BLaER1 (cell line): ENCODE results near the gene FGG.

Experiments used
- H3K27ac ChIP-seq: shearing (Covaris generic); formaldehyde crosslinking; 2 replicates; pipeline ENCODE4 v1.8.1; 2022
- H3K27me3 ChIP-seq: shearing (Covaris generic); formaldehyde crosslinking; 2 replicates; pipeline ENCODE4 v1.8.1; 2022
- H3K36me3 ChIP-seq: shearing (Covaris generic); formaldehyde crosslinking; 2 replicates; pipeline ENCODE4 v1.8.1; 2022
- H3K4me1 ChIP-seq: shearing (Covaris generic); formaldehyde crosslinking; 2 replicates; pipeline ENCODE4 v1.8.1; 2022
- H3K4me2 ChIP-seq: shearing (Covaris generic); formaldehyde crosslinking; 2 replicates; pipeline ENCODE4 v1.8.1; 2022
- H3K4me3 ChIP-seq: shearing (Covaris generic); formaldehyde crosslinking; 2 replicates; pipeline ENCODE4 v1.8.1; 2022
- H3K9ac ChIP-seq: shearing (Covaris generic); formaldehyde crosslinking; 2 replicates; pipeline ENCODE4 v1.8.1; 2022
- H3K9me3 ChIP-seq: shearing (Covaris generic); formaldehyde crosslinking; 2 replicates; pipeline ENCODE4 v1.8.1; 2022
- H4K20me1 ChIP-seq: shearing (Covaris generic); formaldehyde crosslinking; 2 replicates; pipeline ENCODE4 v1.8.1; 2022
- Cebpa-rat ChIP-seq: shearing (Covaris generic); IDR thresholded peaks from 2 replicates; pipeline ENCODE4 v1.8.1; 2022

Gene FGG

GRCh38 chr4:154612472-154613414 is at the start of gene FGG:
Gene FGG (minus strand): TSS chr4:154612656. CDS start chr4:154612609, 47 bp downstream.
- Histone ChIP-seq H3K4me3 (no peak within 1 kb of the TSS), H4K20me1 (no peaks in the 10 kb centered on the region), H3K4me1 (peaks cover 9% of the 10 kb centered on the region; the same call in 1 of the 2 replicates), H3K27me3 (no peaks in the 10 kb centered on the region), H3K36me3 (no peaks in the 10 kb centered on the region), H3K9ac (no peak within 1 kb of the TSS), H3K9me3 (no peaks in the 10 kb centered on the region), H3K4me2 (no peak within 1 kb of the TSS), H3K27ac (no peak within 1 kb of the TSS)
- no peak for TF ChIP-seq Cebpa-rat

- no peak overlapping the region for H3K27ac ChIP-seq
- no peaks in the 10 kb centered on the region for H3K27me3 ChIP-seq
- no peak overlapping the region for H3K4me2 ChIP-seq
- no peak overlapping the region for H3K4me3 ChIP-seq
- H3K9ac ChIP-seq = no peak overlapping the region
- no peaks in the 10 kb centered on the region for H3K4me1 ChIP-seq
- no peaks in the 10 kb centered on the region for H3K36me3 ChIP-seq
- H4K20me1 ChIP-seq = no peaks in the 10 kb centered on the region
- no peak for TF ChIP-seq Cebpa-rat
- no peaks in the 10 kb centered on the region for H3K9me3 ChIP-seq
Measured at GRCh38 chr4:154660052-154660451, 47.6 kb upstream of the FGG start.

DNA sequence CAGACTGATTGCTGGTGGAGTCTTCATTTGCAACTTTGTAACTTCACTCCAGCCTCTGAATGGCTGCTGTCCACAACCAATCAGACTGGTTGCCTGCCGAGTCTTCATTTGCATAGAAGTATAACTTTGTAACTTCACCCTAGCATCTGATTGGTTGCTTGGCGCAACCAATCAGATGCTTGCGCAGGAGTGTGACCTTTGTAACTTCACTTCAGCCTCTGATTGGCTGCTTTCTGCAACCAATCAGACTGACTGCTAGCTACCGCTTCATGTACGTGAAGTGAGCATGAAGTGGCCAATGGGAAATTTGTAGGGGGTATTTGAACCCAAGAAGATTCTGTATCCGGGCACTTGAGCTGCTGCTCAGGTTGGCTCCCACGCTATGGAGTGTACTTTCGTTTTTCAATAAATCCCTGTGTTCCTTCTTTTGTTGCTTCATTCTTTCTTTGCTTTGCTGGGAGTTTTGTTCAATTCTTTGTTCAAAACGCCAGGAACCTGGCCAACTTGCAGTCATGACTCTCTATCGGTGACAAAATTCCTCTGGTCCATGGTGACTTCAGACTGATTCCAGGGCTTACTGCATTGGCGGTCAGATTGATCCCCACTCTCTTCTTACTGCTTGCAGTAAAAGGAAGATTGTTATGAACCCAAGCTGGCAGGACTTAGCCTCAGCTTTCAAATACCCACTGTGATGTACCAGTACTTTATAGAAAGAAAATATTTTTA is 46.4 kb upstream of the FGG start:
- no peak overlapping the region for H3K27ac ChIP-seq
- no peaks in the 10 kb centered on the region for H3K9me3 ChIP-seq
- H3K4me1 ChIP-seq = no peaks in the 10 kb centered on the region
- no peak overlapping the region for H3K4me3 ChIP-seq
- H3K27me3 ChIP-seq = no peaks in the 10 kb centered on the region
- TF ChIP-seq Cebpa-rat = no peak
- H3K36me3 ChIP-seq = no peaks in the 10 kb centered on the region
- H3K4me2 ChIP-seq = no peak overlapping the region
- no peaks in the 10 kb centered on the region for H4K20me1 ChIP-seq
- H3K9ac ChIP-seq = no peak overlapping the region

DNA sequence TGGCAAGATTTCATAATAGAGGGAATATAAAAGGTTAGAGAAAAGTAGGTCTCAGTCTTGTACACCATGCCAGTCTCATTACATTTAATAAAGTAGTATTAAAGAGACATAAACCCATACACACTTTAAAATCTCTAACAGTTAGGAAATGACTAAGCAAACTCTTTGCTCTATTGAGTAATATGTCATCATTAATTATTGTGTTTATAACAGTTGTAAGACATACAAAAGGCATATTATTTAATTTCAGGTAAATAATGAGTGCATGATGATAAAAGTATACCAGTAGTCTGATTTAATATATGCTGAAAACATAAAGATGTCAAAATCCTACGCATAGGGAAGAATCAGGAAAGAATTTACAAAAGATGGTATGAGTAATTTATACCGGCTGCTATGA is 31.0 kb upstream of the FGG start:
- H3K9me3 ChIP-seq = no peaks in the 10 kb centered on the region
- H3K27me3 ChIP-seq = no peaks in the 10 kb centered on the region
- no peak overlapping the region for H3K9ac ChIP-seq
- no peak overlapping the region for H3K4me3 ChIP-seq
- no peaks in the 10 kb centered on the region for H3K36me3 ChIP-seq
- TF ChIP-seq Cebpa-rat = no peak
- no peaks in the 10 kb centered on the region for H4K20me1 ChIP-seq
- H3K27ac ChIP-seq = no peak overlapping the region
- no peaks in the 10 kb centered on the region for H3K4me1 ChIP-seq
- no peak overlapping the region for H3K4me2 ChIP-seq

DNA sequence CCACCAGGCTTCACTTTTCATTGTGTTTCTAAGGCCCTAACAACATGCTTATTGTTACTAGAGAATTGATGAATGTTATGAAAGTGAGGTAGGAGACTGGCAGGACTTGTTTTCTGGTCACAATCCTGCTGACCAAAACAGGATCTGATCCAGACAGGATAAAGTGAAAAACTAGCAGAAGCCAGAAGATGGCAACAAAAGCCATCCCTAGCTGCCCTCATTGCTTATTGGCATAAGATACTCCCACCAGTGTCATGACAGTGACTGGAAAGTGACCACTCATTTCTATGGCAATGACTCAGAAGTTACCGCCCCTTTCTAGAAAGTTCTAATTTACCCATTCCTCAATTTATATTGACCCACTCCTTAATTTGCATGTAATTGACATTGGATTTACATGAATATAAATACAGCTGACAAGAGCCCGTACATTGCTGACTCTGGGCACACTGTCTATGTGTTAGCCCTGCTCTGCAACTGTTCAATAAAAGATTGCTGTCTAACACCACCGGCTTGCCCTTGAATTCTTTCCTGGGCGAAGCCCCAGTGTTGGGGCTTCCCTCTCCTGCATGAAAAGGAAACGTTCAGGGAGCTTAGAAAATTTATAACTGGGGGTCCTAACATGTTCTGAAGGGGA is 30.0 kb upstream of the FGG start:
- H3K4me1 ChIP-seq = no peaks in the 10 kb centered on the region
- no peak for TF ChIP-seq Cebpa-rat

DNA sequence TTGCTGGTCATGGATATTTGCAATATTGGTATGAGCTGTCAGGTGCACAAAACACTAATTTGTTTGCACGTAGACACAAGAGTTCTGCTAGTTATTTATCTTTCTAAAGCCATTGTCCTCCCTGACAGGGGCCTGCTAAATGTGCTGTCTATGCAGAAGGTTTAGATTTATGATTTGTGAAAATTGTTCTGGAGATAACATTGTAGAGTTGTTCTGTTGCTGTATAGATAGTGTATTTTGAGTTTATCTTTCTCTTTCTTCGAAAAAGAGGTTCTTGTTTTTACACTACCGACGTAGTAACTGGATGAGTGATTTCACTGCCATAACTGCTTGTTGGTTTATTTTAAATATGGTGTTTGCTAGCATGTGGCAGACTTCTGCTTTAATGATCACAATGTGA is 28.5 kb upstream of the FGG start:
- Histone ChIP-seq H3K27me3 (no peaks in the 10 kb centered on the region), H4K20me1 (no peaks in the 10 kb centered on the region), H3K9me3 (no peaks in the 10 kb centered on the region), H3K4me1 (no peaks in the 10 kb centered on the region), H3K36me3 (no peaks in the 10 kb centered on the region), H3K4me2 (no peak overlapping the region), H3K4me3 (no peak overlapping the region), H3K27ac (no peak overlapping the region), H3K9ac (no peak overlapping the region)
- no peak for TF ChIP-seq Cebpa-rat

More for the DNA sequence above, 30.0 kb upstream of the FGG start:
- Histone ChIP-seq H3K4me3 (no peak overlapping the region), H4K20me1 (no peaks in the 10 kb centered on the region), H3K4me2 (no peak overlapping the region), H3K27ac (no peak overlapping the region), H3K36me3 (no peaks in the 10 kb centered on the region), H3K27me3 (no peaks in the 10 kb centered on the region), H3K9me3 (no peaks in the 10 kb centered on the region), H3K9ac (no peak overlapping the region)

DNA sequence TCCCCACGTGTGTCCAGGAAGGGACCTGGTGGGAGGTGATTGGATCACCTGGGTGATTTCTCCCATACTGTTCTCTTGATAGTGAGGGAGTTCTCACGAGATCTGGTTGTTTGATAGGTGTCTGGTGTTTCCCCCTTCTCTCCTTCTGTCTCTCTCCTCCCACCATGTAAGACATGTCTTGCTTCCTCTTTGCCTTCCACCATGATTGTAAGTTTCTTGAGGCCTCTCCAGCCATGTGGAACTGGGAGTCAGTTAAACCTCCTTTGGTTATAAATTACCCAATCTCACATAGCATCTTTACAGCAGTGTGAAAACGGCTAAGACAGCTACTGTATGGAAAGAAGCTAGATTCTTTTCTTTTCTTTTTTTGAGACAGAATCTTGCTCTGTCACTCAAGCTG is 21.6 kb upstream of the FGG start:
- Histone ChIP-seq H3K9ac (no peak overlapping the region), H3K27ac (no peak overlapping the region), H3K4me3 (no peak overlapping the region), H3K4me1 (no peaks in the 10 kb centered on the region), H3K27me3 (no peaks in the 10 kb centered on the region), H4K20me1 (no peaks in the 10 kb centered on the region), H3K4me2 (no peak overlapping the region), H3K36me3 (no peaks in the 10 kb centered on the region), H3K9me3 (no peaks in the 10 kb centered on the region)
- TF ChIP-seq Cebpa-rat = no peak

DNA sequence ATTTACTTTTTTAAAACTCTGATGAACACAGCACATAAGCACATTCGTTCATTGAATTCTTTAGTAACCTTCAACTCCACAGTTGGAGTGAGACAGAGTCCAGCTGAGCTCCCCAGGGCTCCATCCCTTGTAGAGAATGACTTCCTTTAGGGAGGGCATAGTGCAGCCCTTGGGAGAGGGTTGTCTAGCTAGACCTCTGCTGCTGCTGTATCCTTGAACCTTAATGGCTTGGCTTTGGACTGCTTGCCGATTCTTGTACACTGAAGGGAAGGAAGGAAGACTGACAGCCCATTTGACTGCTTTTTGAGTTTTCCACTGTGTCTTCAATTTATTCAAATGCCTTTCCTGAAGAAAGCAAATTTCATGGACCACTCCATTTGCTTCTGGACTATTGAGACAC is 19.4 kb upstream of the FGG start:
- H3K27me3 ChIP-seq = no peaks in the 10 kb centered on the region
- H3K9me3 ChIP-seq = no peaks in the 10 kb centered on the region; the same call in 1 of the 2 replicates
- H3K4me1 ChIP-seq = no peaks in the 10 kb centered on the region
- no peaks in the 10 kb centered on the region for H3K36me3 ChIP-seq
- no peaks in the 10 kb centered on the region for H4K20me1 ChIP-seq
- H3K27ac ChIP-seq = no peak overlapping the region
- no peak overlapping the region for H3K4me2 ChIP-seq
- no peak overlapping the region for H3K4me3 ChIP-seq
- TF ChIP-seq Cebpa-rat = no peak
- H3K9ac ChIP-seq = no peak overlapping the region

- H4K20me1 ChIP-seq = no peaks in the 10 kb centered on the region
- no peak for TF ChIP-seq Cebpa-rat
- no peak overlapping the region for H3K9ac ChIP-seq
- H3K9me3 ChIP-seq = no peaks in the 10 kb centered on the region; the same call in 1 of the 2 replicates
- no peaks in the 10 kb centered on the region for H3K27me3 ChIP-seq
- no peak overlapping the region for H3K27ac ChIP-seq
- no peak overlapping the region for H3K4me2 ChIP-seq
- H3K4me1 ChIP-seq = no peaks in the 10 kb centered on the region
- H3K4me3 ChIP-seq = no peak overlapping the region
- no peaks in the 10 kb centered on the region for H3K36me3 ChIP-seq
Measured at GRCh38 chr4:154630324-154630723, 17.9 kb upstream of the FGG start.
